K562 (cell line): Measurements from ENCODE around the gene UCHL5. TPM values are rescaled to one million over a fixed set of nuclear protein-coding genes. Genes with fewer than 3 reads are reported as not detected.

Source experiments
- ATAC-seq: fragments of 200-7000 bp; cut with Tn5 transposase; 3 replicates; pipeline ENCODE4 v1.9.1; 2020; ENCODE audit warnings: moderate library complexity
- BruUV-seq: library from RNA; stranded (reverse); fragments of 400-500 nt; replicated peaks from 2 replicates; lab custom pipeline; 2021; lab: Mats Ljungman, UMichigan
- CTCF ChIA-PET: fragments of 300-600 bp; formaldehyde crosslinking; extraction: SDS; loops from one replicate; lab custom pipeline; 2021; ENCODE audit warnings: low intra/inter-chr PET ratio; lab: Yijun Ruan, JAX
- POLR2A ChIA-PET: fragments of 300-600, 350-650 bp; sonication (Branson Sonifier 250); formaldehyde crosslinking; extraction: SDS; loops from one replicate; lab custom pipeline; 2021; ENCODE audit warnings: antibody characterized with exemption, inconsistent platforms; lab: Yijun Ruan, JAX
- DNase-seq, 4 experiments: peaks; one replicate each; pipeline versions ENCODE4 v3.0.0 to v3.0.0-alpha.2; 2011 to 2018; ENCODE audit warnings: low spot score in 3 of 4, mixed read lengths in 3 of 4; ENCODE audit errors: extremely low read depth in 1 of 4
- FAIRE-seq: peaks from 2 replicates; lab custom pipeline; 2011; peaks lifted over from hg19 to GRCh38; lab: Jason Lieb, UNC
- H2AFZ ChIP-seq: 2 replicates; pipeline ENCODE4 v1.6.0; 2011; ENCODE audit warnings: low read depth, low read length, control low read depth, inconsistent platforms
- H3K27ac ChIP-seq: fragments of 200-600 bp; 3 replicates; pipeline ENCODE4 v1.8.0; 2011; ENCODE audit warnings: low read depth, mild to moderate bottlenecking, control low read depth, inconsistent platforms, low read length, moderate library complexity, mixed read lengths; ENCODE audit errors: extremely low read depth
- H3K27me3 ChIP-seq, 2 experiments: fragments of 300-600 bp in 1 of 2; 2 replicates in 1 of 2; 3 replicates in 1 of 2; pipeline versions ENCODE4 v1.6.0 to v1.8.0; 2011; ENCODE audit warnings: inconsistent platforms in 2 of 2, low read length in 2 of 2, mild to moderate bottlenecking in 1 of 2, mixed read lengths in 1 of 2, moderate library complexity in 1 of 2; ENCODE audit not compliant: control insufficient read depth in 2 of 2, insufficient read depth in 2 of 2
- H3K36me3 ChIP-seq: fragments of 300-600 bp; 3 replicates; pipeline ENCODE4 v1.8.0; 2011; ENCODE audit warnings: mild to moderate bottlenecking, low read length, inconsistent platforms; ENCODE audit not compliant: control insufficient read depth, insufficient read depth
- H3K4me1 ChIP-seq, 2 experiments: fragments of 200-600 bp in 1 of 2; replicated peaks in 1 of 2; 2 replicates in 1 of 2; 3 replicates in 1 of 2; pipeline versions ENCODE4 v1.5.1 to v1.8.0; 2011; ENCODE audit warnings: inconsistent platforms in 2 of 2, low read length in 2 of 2, mild to moderate bottlenecking in 1 of 2, mixed read lengths in 1 of 2, moderate library complexity in 1 of 2; ENCODE audit not compliant: control insufficient read depth in 2 of 2, insufficient read depth in 2 of 2
- H3K4me2 ChIP-seq: 2 replicates; pipeline ENCODE4 v1.6.1; 2011; ENCODE audit warnings: low read length, control low read depth, inconsistent platforms, mixed read lengths; ENCODE audit not compliant: insufficient read depth
- H3K4me3 ChIP-seq: fragments of 200-600 bp; sonication (generic), shearing (Covaris generic); 2 replicates; pipeline ENCODE4 v1.5.1; 2016; ENCODE audit warnings: control low read depth, inconsistent platforms
- H3K79me2 ChIP-seq: fragments of 200-600 bp; 3 replicates; pipeline ENCODE4 v1.8.0; 2011; ENCODE audit warnings: low read length, inconsistent platforms; ENCODE audit not compliant: control insufficient read depth, insufficient read depth
- H3K9ac ChIP-seq, 2 experiments: 2 replicates each; pipeline versions ENCODE4 v1.6.0 to v1.6.1; 2011; ENCODE audit warnings: low read depth in 2 of 2, low read length in 2 of 2, control low read depth in 1 of 2, inconsistent platforms in 1 of 2, mild to moderate bottlenecking in 1 of 2, mixed read lengths in 1 of 2; ENCODE audit not compliant: insufficient read depth in 1 of 2
- H3K9me1 ChIP-seq: one replicate; pipeline ENCODE4 v1.6.0; 2011; ENCODE audit warnings: inconsistent platforms, mild to moderate bottlenecking, low read length, moderate library complexity; ENCODE audit not compliant: control insufficient read depth, insufficient read depth
- H3K9me3 ChIP-seq: replicated peaks from 2 replicates; pipeline ENCODE4 v1.5.1; 2011; ENCODE audit warnings: low read depth, low read length, inconsistent platforms; ENCODE audit not compliant: control insufficient read depth, insufficient read depth
- H4K20me1 ChIP-seq: replicated peaks from 2 replicates; pipeline ENCODE4 v1.6.1; 2011; ENCODE audit warnings: low read length, inconsistent platforms, mixed read lengths; ENCODE audit not compliant: control insufficient read depth, insufficient read depth
- AFF1 ChIP-seq, 2 experiments: fragments of 450-650 bp; IDR thresholded peaks; 2 replicates each; pipeline ENCODE4 v1.6.1; 2018; ENCODE audit warnings: mild to moderate bottlenecking in 2 of 2, low read depth in 1 of 2; ENCODE audit not compliant: partially characterized antibody in 2 of 2
- ATF3 ChIP-seq, 2 experiments: fragments of 450-650 bp in 1 of 2; sonication (generic) in 1 of 2; formaldehyde crosslinking in 1 of 2; IDR thresholded peaks in 1 of 2; conservative IDR thresholded peaks in 1 of 2; 2 replicates each; pipeline versions ENCODE4 v1.6.1 to v1.8.1; 2016 to 2023; ENCODE audit warnings: mild to moderate bottlenecking in 2 of 2, moderate library complexity in 2 of 2, inconsistent platforms in 1 of 2, missing genetic modification reagents in 1 of 2
- ATF4 ChIP-seq: fragments of 450-650 bp; formaldehyde crosslinking; IDR thresholded peaks from 2 replicates; pipeline ENCODE4 v1.4.0; 2022; ENCODE audit warnings: mild to moderate bottlenecking, moderate library complexity
- CHD1 ChIP-seq: fragments of 200-600 bp; sonication (generic); IDR thresholded peaks from one replicate; pipeline ENCODE4 v1.6.1; 2012; ENCODE audit warnings: mild to moderate bottlenecking, moderate library complexity, low read length, inconsistent platforms
- DEAF1 ChIP-seq: fragments of 450-650 bp; formaldehyde crosslinking; IDR thresholded peaks from 2 replicates; pipeline ENCODE4 v1.4.0; 2020; ENCODE audit warnings: mild to moderate bottlenecking, moderate library complexity
- E2F6 ChIP-seq, 2 experiments: IDR thresholded peaks; 2 replicates each; pipeline ENCODE4 v1.6.1; 2011; ENCODE audit warnings: borderline replicate concordance in 1 of 2, control low read depth in 1 of 2, low read depth in 1 of 2, low read length in 1 of 2, mild to moderate bottlenecking in 1 of 2, mixed read lengths in 1 of 2, moderate library complexity in 1 of 2; ENCODE audit not compliant: insufficient read depth in 1 of 2, insufficient read length in 1 of 2, poor library complexity in 1 of 2, severe bottlenecking in 1 of 2; ENCODE audit errors: extremely low read depth in 1 of 2
- EGR1 ChIP-seq: fragments of 450-650 bp; conservative IDR thresholded peaks from 2 replicates; pipeline ENCODE4 v1.6.1; 2017; ENCODE audit warnings: mild to moderate bottlenecking
- NBN ChIP-seq: fragments of 450-650 bp; IDR thresholded peaks from 2 replicates; pipeline ENCODE4 v1.6.1; 2016; ENCODE audit warnings: low read depth, mild to moderate bottlenecking
- RB1 ChIP-seq: fragments of 450-650 bp; IDR thresholded peaks from 2 replicates; pipeline ENCODE4 v1.6.1; 2017; ENCODE audit warnings: low read depth, mild to moderate bottlenecking
- ZNF431 ChIP-seq: sonication (generic); formaldehyde crosslinking; IDR thresholded peaks from 2 replicates; pipeline ENCODE4 v1.8.0; 2022; ENCODE audit warnings: mild to moderate bottlenecking, missing genetic modification reagents
- ZNF551 ChIP-seq: fragments of 250-450 bp; sonication (Bioruptor Pico); IDR thresholded peaks from 2 replicates; pipeline ENCODE4 v1.5.0; 2021; ENCODE audit warnings: mild to moderate bottlenecking, moderate library complexity
- WGBS: fragments of 100-300 bp; shearing (Covaris generic); methylation state at CpG from one replicate; pipeline ENCODE4 v1.1.6; 2016; ENCODE audit warnings: low coverage, mixed read lengths; ENCODE audit not compliant: insufficient coverage; ENCODE audit errors: missing lambda C conversion rate; 5-methylcytosine and 5-hydroxymethylcytosine counted together
- in situ Hi-C: fragments of 300-500 bp; cut with MboI; formaldehyde crosslinking; loops from 4 replicates; pipeline ENCODE4 v1.15.0; 2018; ENCODE audit warnings: inconsistent platforms, mixed read lengths
- intact Hi-C: fragments of 100-400 bp; cut with micrococcal nuclease; formaldehyde crosslinking; loops from 2 replicates; pipeline ENCODE4 v1.14.2; 2022
- polyA plus RNA-seq, 8 experiments: library from polyadenylated mRNA; depleted of rRNA in 4 of 8; stranded (reverse) in 5 of 8; unstranded in 3 of 8; fragments of >200 nt; fragmentation: Nextera tagmentation in 2 of 8; fragmentation: Illumina TruSeq in 1 of 8; extraction: Ambion mirVana in 2 of 8; extraction: Trizol in 1 of 8; gene quantifications; 2 replicates each; pipeline versions ENCODE4 v1.2.1 to v1.2.3, GENCODE V29; 2011 to 2014; ENCODE audit warnings: inconsistent platforms in 1 of 8, missing spikeins in 1 of 8
- total RNA-seq, 7 experiments: library from RNA; depleted of rRNA in 6 of 7; stranded (reverse); fragments of >200 nt in 6 of 7; fragmentation: Illumina TruSeq in 2 of 7; extraction: Trizol in 2 of 7; gene quantifications; 2 replicates each; pipeline versions ENCODE4 v1.2.1 to v1.2.3, GENCODE V29; 2011 to 2021; ENCODE audit warnings: low replicate concordance in 1 of 7

Gene UCHL5
- total and polyA plus RNA-seq, 9 of the 15 experiments (the other 6 are each of a cell fraction or from before 2014, with no cell fraction given) = 61.0 to 206 (median 122) TPM

GRCh38 chr1:193104502-193104906 is 45.3 kb upstream of the UCHL5 start:
- ATAC-seq (peak; percentile 58), DNase-seq (peak; percentile 44 to 63 (median 48)), FAIRE-seq (peak; percentile 32)
- Histone ChIP-seq H3K9me3 (no peaks in the 10 kb centered on the region), H3K4me3 (peak overlapping the region; percentile 73), H2AFZ (peak overlapping the region; percentile 88), H3K9me1 (no peaks in the 10 kb centered on the region), H3K36me3 (peaks cover 29% of the 10 kb centered on the region), H3K4me1 (peaks cover 10 to 18% of the 10 kb centered on the region in 2 experiments; a peak in 4 of 5 replicates), H3K27ac (peak overlapping the region; percentile 79), H4K20me1 (no peaks in the 10 kb centered on the region), H3K27me3 (no peaks in the 10 kb centered on the region), H3K79me2 (peaks cover 40% of the 10 kb centered on the region), H3K9ac (peak overlapping the region; percentile 83 to 94), H3K4me2 (peak overlapping the region; percentile 82)
- POLR2A ChIA-PET = interaction anchor here (0.7 to 4.9 kb wide), 13 partner anchors 9 to 147 kb away, joined by 3 to 29 read pairs (median 6); partner anchors contain the start of genes CDC73, RO60 and UCHL5
- CTCF ChIA-PET = no interaction called here
- TSS peak; percentile 44 for BruUV-seq
- in situ Hi-C loops (no loop called here), intact Hi-C loops (loop anchor here (1.0 to 2.0 kb wide), 2 partner anchors 34 to 45 kb away; partner anchors contain the start of genes RO60 and UCHL5)
- WGBS = under 1% methylated on average over 24 of the region's 24 CpGs
- no peak for TF ChIP-seq ZNF551 (CRISPR knock-in tag)
- peak; percentile 19; the same call in 1 of the 2 replicates for TF ChIP-seq ZNF431 (CRISPR knock-in tag)
- TF ChIP-seq E2F6 (IDR thresholded peaks at IDR 0.05; ENCODE audit: borderline replicate concordance in 1 of 2, extremely low read depth in 1 of 2, insufficient read depth in 1 of 2, insufficient read length in 1 of 2, low read depth in 1 of 2, low read length in 1 of 2, poor library complexity in 1 of 2, severe bottlenecking in 1 of 2) = peak in 1 of 2 experiments; percentile 38
- peak; percentile 20; the same call in 1 of the 2 replicates for TF ChIP-seq RB1
- TF ChIP-seq EGR1 = peak; percentile 55
- peak; percentile 57 for TF ChIP-seq CHD1
- 0 out of 2 replicates have a peak, but pooled peaks have one; percentile 2 for TF ChIP-seq ATF4
- TF ChIP-seq NBN = peak; percentile 41; the same call in 1 of the 2 replicates
- no peak for TF ChIP-seq DEAF1 (CRISPR knock-in tag)
- TF ChIP-seq AFF1 (IDR thresholded peaks at IDR 0.05; ENCODE audit: low read depth in 1 of 2, partially characterized antibody in 2 of 2) = peak; percentile 39
- TF ChIP-seq ATF3 (IDR thresholded peaks at IDR 0.05) = no peak
- TF ChIP-seq ATF3 (CRISPR knock-in tag; conservative IDR thresholded peaks at IDR 0.05) = peak; percentile 25; the same call in 1 of the 2 replicates
